Measurements from ENCODE around the gene OBSL1. TPM values are rescaled to one million over a fixed set of nuclear protein-coding genes. Genes with fewer than 3 reads are reported as not detected.

OBSL1 gene
- total and polyA plus RNA-seq, 2 donors from 2014 or later = 89.5 to 123 TPM

DNA sequence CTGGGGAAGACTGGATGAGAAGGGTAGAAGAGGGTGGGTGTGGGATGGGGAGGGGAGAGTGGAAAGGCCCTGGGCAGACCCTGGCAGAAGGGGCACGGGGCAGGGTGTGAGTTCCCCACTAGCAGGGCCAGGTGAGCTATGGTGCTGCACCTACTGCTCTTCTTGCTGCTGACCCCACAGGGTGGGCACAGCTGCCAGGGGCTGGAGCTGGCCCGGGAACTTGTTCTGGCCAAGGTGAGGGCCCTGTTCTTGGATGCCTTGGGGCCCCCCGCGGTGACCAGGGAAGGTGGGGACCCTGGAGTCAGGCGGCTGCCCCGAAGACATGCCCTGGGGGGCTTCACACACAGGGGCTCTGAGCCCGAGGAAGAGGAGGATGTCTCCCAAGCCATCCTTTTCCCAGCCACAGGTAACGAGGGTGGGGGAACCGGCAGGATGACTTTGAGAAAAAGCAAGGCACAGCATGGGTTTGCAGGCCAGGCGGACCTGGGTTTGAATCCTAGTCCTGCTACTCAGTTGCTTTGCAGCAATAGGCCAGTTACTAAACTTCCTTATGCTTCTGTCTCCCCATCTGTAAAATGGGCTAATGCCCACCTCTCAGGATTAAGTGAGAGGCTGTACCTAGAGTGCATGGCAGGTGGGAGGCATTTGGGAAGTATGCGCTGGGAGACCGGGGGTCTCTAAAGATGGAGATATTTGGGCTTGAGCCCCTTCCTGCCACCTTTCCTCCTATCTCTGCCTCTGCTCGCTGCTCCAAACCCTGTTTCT is 1.1 kb upstream of the OBSL1 start, which contains the start of gene INHA:
INHA (plus strand) TSS at position 74 of the 765 bp plus-strand sequence; CDS start at position 139, 65 bp downstream.
- Histone ChIP-seq H3K4me3 (ENCODE audit: low read length in 3 of 3) (peak within 1 kb of the TSS in 2 of 3 donors; percentile 33 to 55), H3K27me3 (ENCODE audit: control insufficient read depth, insufficient read depth, low read length) (no peaks in the 10 kb centered on the region), H3K9ac (ENCODE audit: low read length in 3 of 3) (peak within 1 kb of the TSS; percentile 18 to 69 (median 24)), H3K4me1 (ENCODE audit: control insufficient read depth in 2 of 3, insufficient read depth in 2 of 3, low read depth in 1 of 3, low read length in 3 of 3) (peaks cover 0 to 11% (median 10%) of the 10 kb centered on the region in 3 donors), H3K27ac (ENCODE audit: low read depth in 2 of 2, low read length in 2 of 2) (peak within 1 kb of the TSS; percentile 43 to 53), H3K36me3 (ENCODE audit: control insufficient read depth in 2 of 3, insufficient read depth in 3 of 3, low read length in 3 of 3) (no peaks in the 10 kb centered on the region), H3K9me3 (ENCODE audit: control insufficient read depth in 2 of 3, insufficient read depth in 1 of 3, low read length in 3 of 3) (no peaks in the 10 kb centered on the region)
- DNase-seq (no peak), FAIRE-seq (no peak)
- TF ChIP-seq CTCF (IDR thresholded peaks at IDR 0.05; ENCODE audit: borderline replicate concordance, extremely low read depth, insufficient read depth) = no peak
- intact Hi-C loops (cut with DNase I) = no loop called here

GRCh38 chr2:219570924-219571310 is 422 bp downstream of the OBSL1 start:
- DNase-seq = peak in 2 of 5 donors; percentile 51 to 81
- Histone ChIP-seq H3K36me3 (ENCODE audit: control insufficient read depth in 2 of 3, insufficient read depth in 3 of 3, low read length in 3 of 3) (peaks cover 0 to 2% (median 0%) of the 10 kb centered on the region in 3 donors), H3K9me3 (ENCODE audit: control insufficient read depth in 2 of 3, insufficient read depth in 1 of 3, low read length in 3 of 3) (no peaks in the 10 kb centered on the region), H3K4me1 (ENCODE audit: control insufficient read depth in 2 of 3, insufficient read depth in 2 of 3, low read depth in 1 of 3, low read length in 3 of 3) (peaks cover 0 to 11% (median 10%) of the 10 kb centered on the region in 3 donors), H3K27ac (ENCODE audit: low read depth in 2 of 2, low read length in 2 of 2) (peak overlapping the region in 1 of 2 donors; percentile 48), H3K9ac (ENCODE audit: low read length in 3 of 3) (peak overlapping the region in 1 of 3 donors; percentile 34), H3K4me3 (ENCODE audit: low read length in 3 of 3) (peak overlapping the region in 1 of 3 donors; percentile 55), H3K27me3 (ENCODE audit: control insufficient read depth, insufficient read depth, low read length) (no peaks in the 10 kb centered on the region)
- no peak for FAIRE-seq
- no peak for TF ChIP-seq CTCF (IDR thresholded peaks at IDR 0.05; ENCODE audit: borderline replicate concordance, extremely low read depth, insufficient read depth)
- intact Hi-C loops (cut with DNase I) = no loop called here

DNA sequence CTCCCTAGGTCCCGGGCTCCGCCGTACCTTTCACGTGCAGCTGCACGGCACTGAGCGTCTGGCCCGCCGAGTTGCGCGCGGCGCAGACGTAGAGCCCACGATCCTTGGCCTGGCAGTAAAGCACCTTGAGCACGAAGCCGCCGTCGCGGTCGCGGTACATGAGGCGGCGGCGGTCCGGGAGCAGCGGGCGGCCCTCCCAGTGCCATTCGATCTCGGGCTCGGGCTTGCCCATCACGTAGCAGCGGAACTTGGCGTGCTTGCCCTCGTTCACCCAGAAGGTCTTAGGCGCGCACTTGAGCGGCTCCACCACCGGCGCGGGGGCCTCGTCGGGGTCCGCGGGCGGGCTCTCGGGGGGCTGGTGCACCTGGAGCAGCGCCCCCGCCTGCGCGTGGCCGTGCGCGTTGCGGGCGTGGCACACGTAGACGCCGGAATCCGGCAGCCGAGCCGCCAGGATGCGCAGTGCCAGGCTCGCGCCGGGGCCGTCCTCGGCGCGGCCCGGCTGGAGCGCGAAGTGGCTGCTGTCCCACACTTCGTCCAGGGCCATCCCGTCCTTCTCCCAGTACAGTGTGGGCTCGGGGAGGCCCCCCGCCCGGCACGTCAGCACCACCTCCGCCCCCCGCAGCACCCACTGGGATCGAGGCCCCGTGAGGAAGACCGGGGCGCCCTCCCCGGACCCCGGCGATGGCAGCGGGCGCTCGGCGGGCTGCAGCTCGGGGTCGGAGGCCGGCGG is 980 bp downstream of the OBSL1 start:
- peak overlapping the region in 2 of 3 donors; percentile 19 to 55 for H3K4me3 ChIP-seq (ENCODE audit: low read length in 3 of 3)
- intact Hi-C loops (cut with DNase I) = no loop called here
- H3K27me3 ChIP-seq (ENCODE audit: control insufficient read depth, insufficient read depth, low read length) = no peaks in the 10 kb centered on the region
- peak overlapping the region; percentile 43 to 48 for H3K27ac ChIP-seq (ENCODE audit: low read depth in 2 of 2, low read length in 2 of 2)
- H3K36me3 ChIP-seq (ENCODE audit: control insufficient read depth in 2 of 3, insufficient read depth in 3 of 3, low read length in 3 of 3) = peaks cover 0 to 2% (median 0%) of the 10 kb centered on the region in 3 donors
- H3K9ac ChIP-seq (ENCODE audit: low read length in 3 of 3) = peak overlapping the region in 1 of 3 donors; percentile 46
- FAIRE-seq (no peak), DNase-seq (peak; percentile 43 to 83 (median 60))
- H3K9me3 ChIP-seq (ENCODE audit: control insufficient read depth in 2 of 3, insufficient read depth in 1 of 3, low read length in 3 of 3) = no peaks in the 10 kb centered on the region
- no peak for TF ChIP-seq CTCF (IDR thresholded peaks at IDR 0.05; ENCODE audit: borderline replicate concordance, extremely low read depth, insufficient read depth)
- peaks cover 0 to 11% (median 10%) of the 10 kb centered on the region in 3 donors for H3K4me1 ChIP-seq (ENCODE audit: control insufficient read depth in 2 of 3, insufficient read depth in 2 of 3, low read depth in 1 of 3, low read length in 3 of 3)

All from kidney (tissue), 14 donors.